KMS-11 (cell line): Measurements from ENCODE around the gene ARMC6.
A peak's percentile ranks its signal among the peaks of the same experiment; 100 is the strongest.

Experiments used
- H2AFZ ChIP-seq: fragments of 200-600 bp; sonication (generic); 2 replicates; pipeline ENCODE4 v1.6.1; 2016; ENCODE audit warnings: antibody characterized with exemption, mixed run types, low read depth
- H3K27ac ChIP-seq: fragments of 200-600 bp; sonication (generic); 2 replicates; pipeline ENCODE4 v1.6.1; 2016; ENCODE audit warnings: mild to moderate bottlenecking, mixed run types
- H3K27me3 ChIP-seq: fragments of 200-600 bp; sonication (generic); 2 replicates; pipeline ENCODE4 v1.6.1; 2017; ENCODE audit warnings: mild to moderate bottlenecking, low read depth, mixed run types, moderate library complexity; ENCODE audit not compliant: insufficient read depth
- H3K36me3 ChIP-seq: fragments of 200-600 bp; sonication (generic); 2 replicates; pipeline ENCODE4 v1.6.1; 2017; ENCODE audit warnings: mild to moderate bottlenecking, mixed run types; ENCODE audit not compliant: insufficient read depth
- H3K4me1 ChIP-seq: fragments of 200-600 bp; sonication (generic); 2 replicates; pipeline ENCODE4 v1.6.1; 2016; ENCODE audit warnings: mild to moderate bottlenecking, low read depth, mixed run types; ENCODE audit not compliant: poor library complexity, severe bottlenecking
- H3K4me2 ChIP-seq: fragments of 200-600 bp; sonication (generic); 2 replicates; pipeline ENCODE4 v1.7.0; 2016; ENCODE audit warnings: mild to moderate bottlenecking, mixed run types
- H3K4me3 ChIP-seq: fragments of 200-600 bp; sonication (generic); IDR thresholded peaks from 2 replicates; pipeline ENCODE4 v1.6.1; 2017; ENCODE audit warnings: low read depth, low read length, mixed read lengths; ENCODE audit not compliant: insufficient read depth
- H3K79me2 ChIP-seq: fragments of 200-600 bp; sonication (generic); 2 replicates; pipeline ENCODE4 v1.6.1; 2016; ENCODE audit warnings: low read depth, mixed run types; ENCODE audit not compliant: insufficient read depth
- H3K9ac ChIP-seq: fragments of 200-600 bp; sonication (generic); 2 replicates; pipeline ENCODE4 v1.6.1; 2016; ENCODE audit warnings: mild to moderate bottlenecking, mixed run types
- H4K20me1 ChIP-seq: fragments of 200-600 bp; sonication (generic); 2 replicates; pipeline ENCODE4 v1.6.1; 2016; ENCODE audit warnings: mild to moderate bottlenecking, mixed run types; ENCODE audit not compliant: insufficient read depth
- TF ChIP-seq, protein P1 (sequence below): fragments of 200-600 bp; sonication (generic); conservative IDR thresholded peaks from 2 replicates; pipeline ENCODE4 v1.6.1; 2017; ENCODE audit warnings: low read depth, mild to moderate bottlenecking, antibody characterized with exemption, low read length, moderate library complexity, mixed read lengths

The ARMC6 gene

DNA sequence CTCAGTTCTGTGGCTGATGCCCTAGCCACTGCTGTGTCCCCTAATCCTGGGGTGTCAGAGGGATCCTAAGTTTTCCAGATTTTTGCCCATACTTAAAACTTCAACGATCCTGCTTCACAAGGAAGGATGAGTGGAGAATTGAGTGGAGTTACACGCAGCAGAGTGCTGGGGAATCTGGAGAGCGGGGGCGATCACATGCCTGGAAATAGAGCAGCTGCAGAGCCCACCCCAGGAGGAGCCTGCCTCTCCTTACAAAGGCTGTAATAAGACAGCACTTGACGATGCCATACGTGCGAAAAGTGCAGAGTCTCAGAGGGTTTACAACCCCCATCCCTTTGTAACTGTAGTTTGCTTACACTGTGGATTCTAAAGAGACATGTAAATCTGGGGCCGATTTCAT, 40.7 kb upstream of the ARMC6 start:
- Histone ChIP-seq H3K79me2 (no peaks in the 10 kb centered on the region), H3K27me3 (no peaks in the 10 kb centered on the region), H3K27ac (no peak overlapping the region), H3K4me1 (no peaks in the 10 kb centered on the region), H3K36me3 (no peaks in the 10 kb centered on the region; the same call in 1 of the 2 replicates), H4K20me1 (no peaks in the 10 kb centered on the region), H3K4me2 (no peak overlapping the region), H3K9ac (no peak overlapping the region), H2AFZ (no peak overlapping the region), H3K4me3 (no peak overlapping the region)
- TF ChIP-seq, protein P1, sequence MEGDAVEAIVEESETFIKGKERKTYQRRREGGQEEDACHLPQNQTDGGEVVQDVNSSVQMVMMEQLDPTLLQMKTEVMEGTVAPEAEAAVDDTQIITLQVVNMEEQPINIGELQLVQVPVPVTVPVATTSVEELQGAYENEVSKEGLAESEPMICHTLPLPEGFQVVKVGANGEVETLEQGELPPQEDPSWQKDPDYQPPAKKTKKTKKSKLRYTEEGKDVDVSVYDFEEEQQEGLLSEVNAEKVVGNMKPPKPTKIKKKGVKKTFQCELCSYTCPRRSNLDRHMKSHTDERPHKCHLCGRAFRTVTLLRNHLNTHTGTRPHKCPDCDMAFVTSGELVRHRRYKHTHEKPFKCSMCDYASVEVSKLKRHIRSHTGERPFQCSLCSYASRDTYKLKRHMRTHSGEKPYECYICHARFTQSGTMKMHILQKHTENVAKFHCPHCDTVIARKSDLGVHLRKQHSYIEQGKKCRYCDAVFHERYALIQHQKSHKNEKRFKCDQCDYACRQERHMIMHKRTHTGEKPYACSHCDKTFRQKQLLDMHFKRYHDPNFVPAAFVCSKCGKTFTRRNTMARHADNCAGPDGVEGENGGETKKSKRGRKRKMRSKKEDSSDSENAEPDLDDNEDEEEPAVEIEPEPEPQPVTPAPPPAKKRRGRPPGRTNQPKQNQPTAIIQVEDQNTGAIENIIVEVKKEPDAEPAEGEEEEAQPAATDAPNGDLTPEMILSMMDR: no peak

DNA sequence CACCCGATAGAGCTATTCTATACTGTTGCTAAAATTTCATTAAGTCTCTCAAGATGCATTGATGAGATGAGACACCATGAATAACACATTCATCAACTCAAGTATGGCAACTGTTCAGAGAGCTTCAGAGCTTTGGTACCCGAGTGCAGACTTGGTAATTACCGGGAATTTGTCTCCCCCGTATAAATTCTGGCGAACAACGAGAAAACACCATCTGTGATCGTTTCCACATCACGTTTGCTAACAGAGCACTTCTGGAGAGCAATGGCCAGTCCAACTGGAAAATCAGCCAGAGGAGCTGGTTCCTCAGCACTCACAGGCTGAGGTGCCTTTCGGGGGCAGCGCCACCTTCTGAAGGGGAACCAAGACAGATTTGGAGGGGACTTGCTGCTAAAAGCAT, 40.3 kb upstream of the ARMC6 start:
- H3K27me3 ChIP-seq: no peaks in the 10 kb centered on the region
- H3K4me2 ChIP-seq: no peak overlapping the region
- H3K4me3 ChIP-seq: no peak overlapping the region
- H4K20me1 ChIP-seq: no peaks in the 10 kb centered on the region
- H3K79me2 ChIP-seq: no peaks in the 10 kb centered on the region
- TF ChIP-seq, protein P1: no peak
- H3K9ac ChIP-seq: no peak overlapping the region
- no peak overlapping the region for H2AFZ ChIP-seq
- H3K4me1 ChIP-seq: no peaks in the 10 kb centered on the region
- no peaks in the 10 kb centered on the region; the same call in 1 of the 2 replicates for H3K36me3 ChIP-seq
- no peak overlapping the region for H3K27ac ChIP-seq

- H4K20me1 ChIP-seq: no peaks in the 10 kb centered on the region
These were observed 37.6 kb upstream of the ARMC6 start for GRCh38 chr19:18995804-18996241.

GRCh38 chr19:18996351-18996750, 37.1 kb upstream of the ARMC6 start:
- H3K27ac ChIP-seq: no peak overlapping the region
- no peak overlapping the region for H3K4me2 ChIP-seq
- no peak overlapping the region for H3K9ac ChIP-seq
- no peaks in the 10 kb centered on the region; the same call in 1 of the 2 replicates for H3K36me3 ChIP-seq
- TF ChIP-seq, protein P1: no peak
- H4K20me1 ChIP-seq: no peaks in the 10 kb centered on the region
- H2AFZ ChIP-seq: no peak overlapping the region
- no peak overlapping the region for H3K4me3 ChIP-seq
- peaks cover 18% of the 10 kb centered on the region for H3K4me1 ChIP-seq
- no peaks in the 10 kb centered on the region for H3K79me2 ChIP-seq
- no peaks in the 10 kb centered on the region for H3K27me3 ChIP-seq

More at GRCh38 chr19:18995804-18996241, 37.6 kb upstream of the ARMC6 start:
- H3K4me2 ChIP-seq: no peak overlapping the region
- H3K9ac ChIP-seq: no peak overlapping the region
- no peaks in the 10 kb centered on the region; the same call in 1 of the 2 replicates for H3K36me3 ChIP-seq
- H3K4me1 ChIP-seq: peaks cover 18% of the 10 kb centered on the region
- H3K4me3 ChIP-seq: no peak overlapping the region
- TF ChIP-seq, protein P1: peak; percentile 50
- no peaks in the 10 kb centered on the region for H3K27me3 ChIP-seq
- no peaks in the 10 kb centered on the region for H3K79me2 ChIP-seq
- no peak overlapping the region for H3K27ac ChIP-seq
- H2AFZ ChIP-seq: no peak overlapping the region
